Upper lobe of right lung (tissue), 1 donor: Measurements from ENCODE around the gene SH3D21. TPM values are rescaled to one million over a fixed set of nuclear protein-coding genes. Genes with fewer than 3 reads are reported as not detected.
A peak's percentile ranks its signal among the peaks of the same experiment; 100 is the strongest.

Experiments used
- ATAC-seq: fragments of 200-7000 bp; cut with Tn5 transposase; one replicate; pipeline ENCODE4 v1.9.1; 2020; ENCODE audit warnings: mild to moderate bottlenecking, moderate library complexity
- DNase-seq: peaks from one replicate; pipeline ENCODE4 v3.0.0-alpha.2; 2020
- H3K27ac ChIP-seq: fragments of 200-600 bp; one replicate; pipeline ENCODE4 v1.8.0; 2022
- H3K27me3 ChIP-seq: fragments of 200-600 bp; one replicate; pipeline ENCODE4 v1.8.0; 2022; ENCODE audit warnings: mild to moderate bottlenecking
- H3K36me3 ChIP-seq: fragments of 200-600 bp; one replicate; pipeline ENCODE4 v1.8.0; 2022
- H3K4me1 ChIP-seq: fragments of 200-600 bp; one replicate; pipeline ENCODE4 v1.8.0; 2022
- H3K4me3 ChIP-seq: fragments of 200-600 bp; one replicate; pipeline ENCODE4 v1.8.0; 2022; ENCODE audit warnings: mild to moderate bottlenecking
- H3K9me3 ChIP-seq: fragments of 200-600 bp; one replicate; pipeline ENCODE4 v1.8.0; 2022
- intact Hi-C: fragments of 100-400 bp; cut with DNase I; formaldehyde crosslinking; loops from one replicate; pipeline ENCODE4 v1.11.0; 2022
- total RNA-seq: library from RNA; stranded (reverse); fragmentation: NEBNext Ultra II Directional; extraction: Animal tissue kit (Norgen Biotek cat#: 25700); gene quantifications from one replicate; pipeline ENCODE4 v1.2.1, GENCODE V29; 2021
- TF ChIP-seq, protein P1 (sequence below): fragments of 200-600 bp; IDR thresholded peaks from one replicate; pipeline ENCODE4 v1.8.0; 2022; ENCODE audit warnings: antibody characterized with exemption
- donor health status: DM: no; HTN: yes; CAD: no; lungs with severe emphysema.

SH3D21 gene
- total RNA-seq, 1 donor from 2014 or later: 10.2 TPM

DNA sequence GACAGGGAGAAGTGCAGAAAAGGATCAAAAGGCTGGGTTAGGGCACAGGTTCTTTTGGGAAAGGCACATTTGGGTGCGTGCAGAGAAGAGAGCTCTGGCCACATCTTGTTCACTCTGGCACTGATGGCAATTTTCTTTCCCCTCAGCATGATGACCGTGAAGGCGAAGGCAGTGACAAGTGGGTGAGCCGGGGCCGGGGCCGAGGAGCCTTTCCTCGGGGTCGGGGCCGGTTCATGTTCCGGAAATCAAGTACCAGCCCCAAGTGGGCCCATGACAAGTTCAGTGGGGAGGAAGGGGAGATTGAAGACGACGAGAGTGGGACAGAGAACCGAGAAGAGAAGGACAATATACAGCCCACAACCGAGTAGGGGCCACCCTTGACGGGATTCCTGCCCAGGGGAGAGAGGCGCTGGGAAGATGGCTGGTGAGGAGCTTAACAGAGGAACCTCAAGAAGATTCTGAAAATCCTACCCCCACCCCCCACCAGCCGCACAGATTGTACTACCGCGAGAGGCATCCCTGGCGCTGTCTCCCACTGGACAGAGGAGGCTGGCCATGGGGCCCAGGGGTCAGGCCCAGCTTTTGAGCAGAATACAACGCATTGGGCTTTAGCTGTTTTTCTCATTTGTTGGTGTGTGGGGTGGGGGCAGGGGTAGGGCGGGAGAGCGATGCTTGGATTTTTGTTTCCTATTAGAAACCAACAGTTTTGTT lies 2.4 kb upstream of the SH3D21 start:
- TF ChIP-seq, protein P1, sequence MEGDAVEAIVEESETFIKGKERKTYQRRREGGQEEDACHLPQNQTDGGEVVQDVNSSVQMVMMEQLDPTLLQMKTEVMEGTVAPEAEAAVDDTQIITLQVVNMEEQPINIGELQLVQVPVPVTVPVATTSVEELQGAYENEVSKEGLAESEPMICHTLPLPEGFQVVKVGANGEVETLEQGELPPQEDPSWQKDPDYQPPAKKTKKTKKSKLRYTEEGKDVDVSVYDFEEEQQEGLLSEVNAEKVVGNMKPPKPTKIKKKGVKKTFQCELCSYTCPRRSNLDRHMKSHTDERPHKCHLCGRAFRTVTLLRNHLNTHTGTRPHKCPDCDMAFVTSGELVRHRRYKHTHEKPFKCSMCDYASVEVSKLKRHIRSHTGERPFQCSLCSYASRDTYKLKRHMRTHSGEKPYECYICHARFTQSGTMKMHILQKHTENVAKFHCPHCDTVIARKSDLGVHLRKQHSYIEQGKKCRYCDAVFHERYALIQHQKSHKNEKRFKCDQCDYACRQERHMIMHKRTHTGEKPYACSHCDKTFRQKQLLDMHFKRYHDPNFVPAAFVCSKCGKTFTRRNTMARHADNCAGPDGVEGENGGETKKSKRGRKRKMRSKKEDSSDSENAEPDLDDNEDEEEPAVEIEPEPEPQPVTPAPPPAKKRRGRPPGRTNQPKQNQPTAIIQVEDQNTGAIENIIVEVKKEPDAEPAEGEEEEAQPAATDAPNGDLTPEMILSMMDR: no peak
- no peak for ATAC-seq
- peaks cover 21% of the 10 kb centered on the region for H3K4me1 ChIP-seq
- no peaks in the 10 kb centered on the region for H3K27me3 ChIP-seq
- intact Hi-C loops: no loop called here
- H3K36me3 ChIP-seq: peaks cover 58% of the 10 kb centered on the region
- no peaks in the 10 kb centered on the region for H3K9me3 ChIP-seq
- DNase-seq: peak; percentile 61
- H3K27ac ChIP-seq: no peak overlapping the region
- no peak overlapping the region for H3K4me3 ChIP-seq

DNA sequence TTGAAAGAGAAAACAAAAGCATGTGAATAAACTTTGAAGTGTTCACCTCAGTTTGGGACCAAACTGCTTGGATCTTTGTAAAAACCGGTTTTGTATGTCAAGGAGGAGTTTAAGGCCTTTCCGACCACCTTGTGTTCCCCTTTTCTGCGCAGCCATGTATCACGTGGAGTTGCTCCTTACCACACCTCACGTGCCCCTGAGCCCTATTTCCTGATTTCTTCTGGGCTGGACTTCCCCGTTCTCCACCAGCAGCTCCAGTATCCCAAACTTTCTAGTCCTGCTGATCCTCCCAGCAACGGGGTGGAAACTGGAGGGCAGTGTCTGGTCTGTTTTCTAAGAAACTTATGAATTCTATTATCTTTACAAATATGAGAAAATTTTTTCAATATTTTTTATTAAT lies 1.6 kb upstream of the SH3D21 start:
- H3K4me3 ChIP-seq: no peak overlapping the region
- H3K27me3 ChIP-seq: no peaks in the 10 kb centered on the region
- peaks cover 21% of the 10 kb centered on the region for H3K4me1 ChIP-seq
- H3K9me3 ChIP-seq: no peaks in the 10 kb centered on the region
- ATAC-seq (no peak), DNase-seq (peak; percentile 64)
- no peak overlapping the region for H3K27ac ChIP-seq
- TF ChIP-seq, protein P1: no peak
- peaks cover 53% of the 10 kb centered on the region for H3K36me3 ChIP-seq
- intact Hi-C loops: no loop called here

DNA sequence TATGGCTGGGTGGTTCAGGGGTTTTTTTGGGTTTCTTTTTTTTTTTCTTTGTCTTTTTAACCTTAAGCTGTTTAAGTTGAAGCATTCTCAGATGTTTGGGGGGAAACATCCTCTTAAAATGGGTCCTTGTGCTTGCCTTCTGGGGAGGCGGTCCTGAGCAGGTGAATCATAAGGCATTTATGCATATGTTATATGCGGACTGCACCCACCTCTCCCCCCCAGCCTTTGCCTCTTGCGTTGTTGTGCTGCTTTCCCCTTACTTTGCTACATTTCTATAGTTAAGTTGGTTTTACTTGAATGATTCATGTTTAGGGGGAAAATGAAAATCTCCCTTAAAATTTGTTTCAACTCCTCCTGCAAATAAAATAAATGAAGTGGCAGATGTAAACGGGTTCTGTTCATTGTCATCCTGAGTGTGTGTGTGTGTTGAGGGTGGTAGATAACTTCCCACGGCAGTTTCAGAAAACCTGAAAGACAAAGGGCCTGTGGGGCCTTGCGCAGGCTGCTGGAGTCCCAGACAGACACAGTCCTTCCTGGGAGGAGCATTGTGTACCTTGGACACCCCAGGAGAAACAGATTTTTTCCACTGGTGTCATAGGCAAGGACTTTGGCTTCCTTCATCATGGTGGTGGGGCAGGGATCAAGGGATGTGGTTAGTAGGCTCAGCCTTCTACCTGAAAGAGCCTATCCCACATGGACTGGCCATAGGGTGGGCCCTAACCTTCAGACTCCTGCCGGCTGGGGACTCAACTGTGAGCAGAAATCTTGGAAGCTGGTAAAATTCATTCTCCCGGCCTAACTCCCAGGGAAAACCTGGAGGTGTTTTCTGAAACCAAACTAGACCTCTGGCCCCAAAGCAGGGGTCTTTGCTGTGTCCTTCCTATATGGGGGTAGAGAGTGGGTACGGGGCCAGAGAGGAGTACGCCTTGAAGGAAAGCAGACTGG lies 926 bp upstream of the SH3D21 start:
- DNase-seq (peak; percentile 51), ATAC-seq (no peak)
- Histone ChIP-seq H3K4me3 (peak overlapping the region; percentile 70), H3K36me3 (peaks cover 46% of the 10 kb centered on the region), H3K27me3 (no peaks in the 10 kb centered on the region), H3K27ac (peak overlapping the region; percentile 80), H3K9me3 (no peaks in the 10 kb centered on the region), H3K4me1 (peaks cover 21% of the 10 kb centered on the region)
- intact Hi-C loops: no loop called here
- TF ChIP-seq, protein P1: no peak

DNA sequence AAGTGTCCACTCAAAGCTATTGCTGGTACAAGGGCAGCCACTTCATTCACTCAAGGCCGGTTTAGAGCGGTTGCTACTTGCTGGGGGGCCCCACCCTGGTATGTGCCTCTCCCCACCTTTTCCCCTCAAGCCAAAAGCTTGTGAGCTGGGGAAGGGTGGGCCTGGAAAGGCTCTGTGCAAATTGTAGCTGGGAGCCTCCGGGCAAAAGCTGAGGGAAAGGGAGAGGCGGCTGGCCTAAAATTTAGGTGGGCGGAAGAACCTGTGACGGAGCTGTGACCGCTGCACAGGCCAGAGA lies 306 bp upstream of the SH3D21 start:
- intact Hi-C loops: no loop called here
- Histone ChIP-seq H3K27ac (peak overlapping the region; percentile 80), H3K4me3 (peak overlapping the region; percentile 70), H3K4me1 (peaks cover 17% of the 10 kb centered on the region), H3K36me3 (peaks cover 39% of the 10 kb centered on the region), H3K9me3 (no peaks in the 10 kb centered on the region), H3K27me3 (no peaks in the 10 kb centered on the region)
- TF ChIP-seq, protein P1: no peak
- no peak for DNase-seq
- peak; percentile 20 for ATAC-seq

DNA sequence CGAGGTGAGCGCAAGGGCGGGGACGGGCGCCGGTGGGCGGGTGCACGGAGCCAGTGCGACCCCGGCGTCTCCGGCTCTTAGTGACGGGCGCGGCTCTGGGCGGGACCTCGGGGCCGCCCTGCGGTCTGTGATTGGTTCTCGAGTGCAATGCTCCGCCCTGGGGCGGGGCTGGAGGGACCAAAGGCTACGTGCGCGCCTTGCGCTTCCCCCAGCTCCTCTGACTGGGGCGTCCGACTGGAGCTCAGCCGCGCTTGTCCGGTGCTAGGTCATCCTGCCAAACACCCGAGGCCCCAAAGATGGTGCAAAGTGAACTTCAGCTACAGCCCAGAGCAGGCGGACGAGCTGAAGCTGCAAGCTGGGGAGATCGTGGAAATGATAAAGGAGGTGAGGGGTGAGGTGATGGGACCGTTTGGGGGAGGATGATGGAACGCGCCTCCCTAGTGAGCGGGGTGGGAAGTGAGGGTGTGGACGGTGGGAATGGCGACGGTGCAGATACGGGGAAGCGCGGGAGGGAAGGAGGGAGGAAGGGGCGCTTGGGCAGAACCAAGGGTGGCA lies 811 bp downstream of the SH3D21 start:
- TF ChIP-seq, protein P1: no peak
- DNase-seq (peak; percentile 96), ATAC-seq (peak; percentile 97)
- H3K27ac ChIP-seq: peak overlapping the region; percentile 80
- no peaks in the 10 kb centered on the region for H3K27me3 ChIP-seq
- peak overlapping the region; percentile 70 for H3K4me3 ChIP-seq
- H3K9me3 ChIP-seq: no peaks in the 10 kb centered on the region
- peaks cover 28% of the 10 kb centered on the region for H3K36me3 ChIP-seq
- intact Hi-C loops: no loop called here
- peaks cover 17% of the 10 kb centered on the region for H3K4me1 ChIP-seq
